Measurements from ENCODE around the gene SCN7A.
"Not testable (repeated sequence)": the region's sequence is repeated elsewhere in the genome, so short reads cannot be mapped to it uniquely, and the experiment has no call there.

SCN7A gene

DNA sequence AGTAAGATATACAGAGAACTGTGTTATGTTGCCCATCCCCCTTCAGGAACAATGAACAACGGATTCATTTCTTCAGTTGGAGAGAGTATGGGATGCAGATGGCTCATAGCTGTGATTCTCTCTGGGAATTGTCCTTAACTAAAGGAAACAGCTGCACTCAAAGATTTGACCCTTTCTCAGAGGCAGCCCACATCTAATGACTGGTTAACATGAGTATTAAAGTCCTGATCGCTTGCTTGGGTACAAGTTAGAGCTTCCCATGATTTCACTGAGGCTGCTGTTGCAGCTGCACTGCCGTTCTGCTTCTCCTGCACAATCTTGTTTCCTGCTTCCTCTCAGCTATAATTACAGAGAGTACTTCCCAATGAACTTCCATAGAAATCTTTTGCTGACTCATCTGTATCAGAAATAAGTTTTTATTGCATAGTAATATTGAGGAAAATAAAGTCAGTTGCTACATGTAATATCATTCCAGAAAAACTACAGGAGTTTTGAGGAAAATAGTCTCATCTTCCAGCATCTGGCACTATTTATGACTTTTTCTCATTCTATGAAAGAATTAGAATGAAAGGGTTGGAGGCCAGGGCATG, 105.5 kb downstream of the SCN7A start:
- DNase-seq: no peak

DNA sequence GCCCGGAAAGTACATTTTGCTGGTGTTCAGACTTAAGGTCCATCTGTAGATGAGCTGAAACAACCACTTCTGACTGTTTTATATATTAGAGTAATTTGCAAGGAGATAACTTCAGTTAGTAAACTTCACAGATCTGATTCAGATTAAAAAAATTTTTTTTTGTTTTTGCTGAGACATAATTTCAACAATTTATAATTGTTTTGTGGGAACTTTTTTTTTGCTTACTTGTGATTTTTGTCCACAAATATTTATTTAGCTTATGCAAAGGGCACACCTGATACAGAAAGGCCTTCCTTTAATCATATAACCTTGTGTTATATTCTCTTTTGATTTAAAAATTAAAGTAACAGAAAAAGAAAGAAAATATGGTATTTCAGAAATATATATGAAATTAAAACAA, 108.7 kb downstream of the SCN7A start:
- DNase-seq: no peak

DNA sequence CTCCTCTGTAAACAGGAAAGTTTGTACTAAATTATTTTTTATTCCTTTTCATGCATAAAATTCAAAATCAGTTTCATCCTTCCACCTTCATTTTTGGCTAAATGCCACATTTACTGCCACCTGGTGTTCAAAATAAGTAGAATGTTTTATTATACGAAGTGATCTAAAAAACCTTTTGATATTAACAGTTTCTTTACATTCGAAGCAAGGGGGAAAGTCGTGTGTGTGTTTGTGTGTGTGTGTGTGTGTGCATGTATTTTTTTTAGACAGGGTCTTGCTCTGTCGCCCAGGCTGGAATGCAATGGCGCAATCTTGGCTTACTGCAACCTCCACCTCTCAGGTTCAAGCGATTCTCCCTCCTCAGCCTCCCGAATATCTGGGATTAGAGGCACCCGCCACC, 109.3 kb downstream of the SCN7A start:
- DNase-seq: no peak

DNA sequence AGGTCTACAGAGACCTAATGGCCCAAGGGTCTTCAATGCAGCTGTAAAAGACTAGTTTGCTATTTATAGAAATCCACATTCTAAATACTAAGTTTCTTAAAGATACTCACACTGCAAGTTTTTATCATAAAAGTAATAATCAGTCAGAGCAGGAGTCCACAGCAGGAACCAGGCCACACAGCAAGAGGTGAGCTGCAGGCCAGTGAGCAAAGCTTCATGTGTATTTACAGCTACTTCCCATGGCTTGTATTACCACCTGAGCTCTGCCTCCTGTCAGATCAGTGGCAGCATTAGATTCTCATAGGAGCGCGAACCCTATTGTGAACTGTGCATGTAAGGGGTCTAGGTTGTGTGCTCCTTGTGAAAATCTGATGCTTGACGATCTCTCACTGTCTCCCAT, 111.6 kb downstream of the SCN7A start:
- DNase-seq: no peak

DNA sequence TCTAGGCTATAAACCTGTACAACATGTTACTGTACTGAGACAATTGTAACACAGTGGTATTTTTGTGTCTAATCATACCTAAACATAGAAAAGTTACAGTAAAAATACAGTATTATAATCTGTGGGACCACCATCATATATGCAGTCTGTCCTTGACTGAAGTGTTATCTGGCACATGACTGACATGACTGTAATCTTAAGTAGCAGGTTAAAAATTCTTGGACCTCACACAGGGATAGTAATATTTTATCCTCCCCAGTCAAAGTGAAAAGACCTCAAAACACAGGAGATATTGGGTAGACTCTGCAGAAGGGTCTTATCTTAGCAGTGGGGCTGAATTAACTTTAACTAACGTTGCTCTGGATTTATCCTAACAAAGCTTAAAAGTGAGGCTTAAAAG, 113.4 kb downstream of the SCN7A start:
- no peak for DNase-seq

DNA sequence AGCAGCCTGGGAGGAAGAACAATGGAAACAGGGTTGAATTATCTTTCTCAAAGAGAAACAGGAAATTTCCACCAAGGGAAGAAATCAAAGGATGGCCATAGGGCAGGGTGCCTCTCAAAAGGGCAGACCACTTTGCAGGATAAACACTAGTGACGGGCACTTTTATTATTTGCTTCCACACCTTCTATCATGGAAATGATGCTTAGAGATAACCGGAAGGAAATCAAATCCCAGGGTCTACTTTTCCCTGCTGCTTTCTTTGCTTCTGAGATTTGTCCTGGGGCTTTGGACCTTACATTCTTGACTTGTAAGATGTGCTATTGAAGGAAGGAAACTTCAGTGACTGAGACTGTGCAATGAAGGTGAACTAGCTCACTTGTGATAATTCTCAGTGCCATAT, 117.2 kb downstream of the SCN7A start:
- no peak for DNase-seq

DNA sequence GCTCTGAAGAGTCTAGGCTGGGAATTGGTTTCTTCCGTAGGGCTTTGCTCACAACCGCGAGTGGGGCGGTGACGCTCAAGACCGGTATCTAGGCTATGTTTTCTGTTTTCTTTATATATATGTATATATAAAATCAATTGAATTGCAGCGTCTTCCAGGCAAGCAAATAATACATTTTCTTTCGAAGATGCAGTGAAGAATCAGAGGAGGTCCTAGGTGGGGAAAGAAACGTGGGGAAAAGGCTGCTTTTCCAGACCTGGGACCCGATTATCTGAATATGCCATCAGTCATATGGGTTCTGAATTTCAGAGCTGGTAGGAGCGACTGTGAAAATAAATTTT, 117.6 kb downstream of the SCN7A start:
- no peak for DNase-seq

DNA sequence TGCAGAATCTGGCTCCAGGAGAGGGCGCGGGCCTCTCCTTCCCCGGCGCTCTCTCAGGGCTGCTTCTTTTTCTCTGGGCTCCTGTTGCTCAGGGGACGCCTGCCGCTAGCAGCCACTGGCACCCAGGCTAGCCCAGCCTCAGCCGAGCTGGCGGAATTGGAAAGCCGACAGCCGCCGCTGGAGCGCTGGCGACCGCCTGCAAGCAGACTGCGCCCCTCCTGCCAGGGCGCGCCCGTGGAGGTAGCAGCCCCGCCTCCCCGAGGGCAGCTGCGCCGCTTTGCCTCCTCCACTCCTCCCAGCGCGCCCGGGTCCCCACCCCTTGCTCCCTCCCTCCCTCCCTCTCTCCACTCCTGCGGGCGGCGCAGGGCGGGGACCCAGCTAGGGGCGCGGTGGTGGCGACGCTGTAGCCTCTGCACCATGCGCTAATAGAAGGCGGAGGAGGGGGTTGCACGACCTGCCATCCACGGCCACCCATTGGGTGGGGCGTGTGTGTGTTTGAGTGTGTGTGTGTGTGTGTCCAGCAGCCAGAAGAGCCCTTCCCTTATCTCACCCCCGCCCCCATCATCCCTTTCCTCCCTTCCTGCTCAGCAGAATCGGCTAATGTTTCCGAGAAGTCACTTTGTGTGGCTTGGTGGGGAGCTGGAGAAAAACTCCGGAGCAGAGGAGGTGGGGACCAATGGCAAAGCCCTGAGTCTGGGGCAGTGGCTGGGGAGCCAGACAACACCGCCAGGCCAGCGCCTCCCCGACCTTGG, 118.1 kb downstream of the SCN7A start, which contains the start of gene SCN9A:
Gene SCN9A, minus strand, starts transcription at position 209 of the 752 bp plus-strand sequence. CDS start 64,188 bp downstream, outside the sequence.
- peak; percentile 90 for DNase-seq

DNA sequence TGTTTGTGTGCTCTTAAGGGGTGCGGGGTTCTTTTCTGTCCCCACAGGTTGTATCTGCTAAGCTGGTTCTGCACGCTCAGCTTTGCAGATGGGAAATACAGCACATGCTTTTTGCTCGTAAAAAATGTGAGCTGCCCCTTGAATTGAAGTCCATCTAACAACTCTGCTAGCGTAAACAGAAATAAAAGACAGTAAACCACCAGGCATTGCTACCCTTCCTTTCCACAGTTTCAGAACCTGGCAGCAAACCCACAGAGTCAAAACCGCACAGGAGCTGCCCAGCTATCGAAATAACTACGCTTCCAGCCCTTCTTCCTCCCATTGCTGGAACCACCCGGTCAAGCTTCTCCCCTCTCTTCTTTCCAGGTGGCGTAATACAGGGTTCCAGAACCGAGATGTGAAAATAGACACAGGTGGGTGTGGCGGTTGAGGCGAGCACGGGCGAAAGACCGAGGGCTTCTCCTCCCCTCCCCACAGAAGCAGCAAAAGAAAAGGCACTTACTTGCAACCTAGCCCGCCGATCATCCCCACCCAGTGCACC, 118.8 kb downstream of the SCN7A start:
- DNase-seq: no peak

DNA sequence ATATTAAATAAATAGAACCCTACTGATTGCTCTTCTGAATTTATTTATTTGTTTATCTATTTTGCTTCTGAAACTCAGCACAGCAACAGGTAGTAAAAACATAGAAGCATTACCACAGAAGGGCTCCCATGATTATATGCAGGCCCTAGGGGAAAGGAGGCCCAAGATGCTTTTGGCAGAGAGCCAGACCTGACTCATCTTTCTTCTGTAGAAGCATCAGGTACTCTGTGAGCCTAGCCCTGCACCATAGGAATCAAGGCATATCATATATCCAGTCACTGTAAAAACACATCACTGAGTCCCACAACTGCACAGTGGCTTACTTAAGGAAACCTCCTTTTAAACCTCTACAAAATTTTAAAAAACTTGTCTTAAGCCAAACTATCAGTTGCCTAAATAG, 120.1 kb downstream of the SCN7A start:
- DNase-seq: peak; percentile 45

DNA sequence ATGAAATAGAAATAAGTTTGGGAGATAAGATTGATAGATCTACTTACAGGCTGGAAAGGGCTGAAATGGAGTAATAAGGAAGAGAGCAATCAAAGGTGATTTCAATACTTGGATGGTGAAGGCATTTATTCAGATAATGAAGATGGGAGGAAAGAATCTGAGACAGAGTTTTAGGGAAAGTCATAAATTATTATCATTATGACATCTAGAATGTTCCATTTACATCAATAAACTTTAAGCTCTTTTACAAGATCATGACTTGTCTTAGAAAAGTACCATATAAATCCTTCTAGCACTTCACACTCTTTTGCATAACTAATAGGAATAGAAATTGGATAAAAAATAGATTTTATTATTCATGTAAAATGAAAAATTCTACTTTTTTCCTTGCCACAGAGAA, 120.5 kb downstream of the SCN7A start:
- no peak for DNase-seq

DNA sequence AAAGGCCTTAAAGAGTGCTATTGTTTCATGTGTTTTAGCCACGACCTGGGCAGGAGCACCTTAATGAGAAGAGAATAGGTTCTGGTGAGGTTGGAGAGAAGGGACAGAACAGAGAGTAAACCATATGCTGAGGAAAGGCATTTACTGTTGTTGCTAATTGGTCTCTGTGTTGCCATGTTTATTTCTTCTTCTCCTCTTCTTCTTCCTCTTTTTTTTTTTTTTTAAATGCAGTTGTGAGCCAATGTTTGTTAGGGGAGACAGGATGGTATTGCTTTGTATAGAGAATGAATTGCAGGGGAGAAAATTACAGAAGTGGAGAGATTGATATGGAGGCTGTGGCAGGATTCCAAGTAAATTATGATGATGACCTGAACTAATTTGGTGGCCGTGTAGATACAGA, 120.9 kb downstream of the SCN7A start:
- no peak for DNase-seq

DNA sequence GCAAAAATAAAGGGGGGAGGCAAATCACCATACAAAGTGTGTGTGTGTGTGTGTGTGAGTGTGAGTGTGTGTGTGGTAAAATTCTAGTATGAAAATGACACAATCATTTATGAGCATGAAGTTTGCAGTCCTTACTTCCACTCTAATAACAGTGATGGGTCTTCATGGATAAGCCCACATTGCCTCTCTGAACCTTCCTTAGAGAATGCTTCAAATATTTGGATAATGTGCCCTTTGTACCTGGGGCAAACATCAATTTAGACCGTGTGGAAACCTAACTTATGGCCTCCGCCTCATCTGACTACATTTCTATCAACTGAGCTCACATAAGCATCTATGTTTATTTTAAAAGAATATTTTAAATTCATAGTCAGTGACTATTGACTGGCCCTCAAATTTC, 122.0 kb downstream of the SCN7A start:
- DNase-seq: no peak

DNA sequence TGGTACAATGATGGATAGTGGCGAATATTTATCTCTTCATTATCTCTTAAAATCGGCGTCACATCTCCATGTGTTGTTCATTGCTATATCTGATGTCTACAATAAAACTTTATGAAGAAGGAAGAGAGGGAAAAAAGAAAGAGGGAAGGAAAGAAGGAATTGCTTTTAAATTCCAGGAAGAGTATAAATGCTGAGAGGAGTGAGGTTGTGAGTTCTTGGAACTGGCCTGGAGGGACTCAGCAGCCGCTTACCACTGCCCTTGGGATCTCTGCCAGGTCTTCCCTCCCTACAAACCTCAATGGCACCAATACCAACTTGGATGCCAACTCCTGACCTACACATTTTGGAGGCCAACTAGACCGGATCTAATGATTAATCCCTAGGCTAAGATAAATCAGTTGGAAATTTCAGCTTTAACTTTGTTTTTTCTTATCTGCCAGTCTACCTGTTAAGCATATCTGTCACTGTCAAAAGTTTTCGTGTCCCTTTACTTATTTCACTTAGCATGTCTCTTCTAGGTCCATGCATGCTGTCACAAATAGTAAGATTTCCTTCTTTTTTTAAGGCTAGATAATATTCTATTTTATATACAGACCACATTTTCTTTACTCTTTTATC, 128.1 kb downstream of the SCN7A start:
- DNase-seq: no peak

DNA sequence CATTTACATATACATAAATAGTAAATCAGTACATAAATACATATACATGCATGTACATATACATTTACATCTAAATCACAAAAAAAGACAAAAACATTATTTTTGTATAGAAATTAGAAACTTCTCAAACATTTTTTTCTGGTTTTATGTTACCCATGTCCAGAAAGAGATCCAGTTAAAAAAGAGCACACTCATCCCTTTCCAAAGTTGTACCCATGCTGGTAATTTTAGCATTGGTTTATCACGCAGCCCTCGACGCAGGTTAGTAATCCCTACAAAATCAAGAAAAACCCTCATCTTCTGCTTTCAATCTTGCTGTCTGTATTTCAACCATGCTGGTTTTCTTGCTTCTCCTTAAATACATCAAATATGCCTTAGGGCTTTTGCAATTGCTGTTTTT, 128.8 kb downstream of the SCN7A start:
- no peak for DNase-seq

DNA sequence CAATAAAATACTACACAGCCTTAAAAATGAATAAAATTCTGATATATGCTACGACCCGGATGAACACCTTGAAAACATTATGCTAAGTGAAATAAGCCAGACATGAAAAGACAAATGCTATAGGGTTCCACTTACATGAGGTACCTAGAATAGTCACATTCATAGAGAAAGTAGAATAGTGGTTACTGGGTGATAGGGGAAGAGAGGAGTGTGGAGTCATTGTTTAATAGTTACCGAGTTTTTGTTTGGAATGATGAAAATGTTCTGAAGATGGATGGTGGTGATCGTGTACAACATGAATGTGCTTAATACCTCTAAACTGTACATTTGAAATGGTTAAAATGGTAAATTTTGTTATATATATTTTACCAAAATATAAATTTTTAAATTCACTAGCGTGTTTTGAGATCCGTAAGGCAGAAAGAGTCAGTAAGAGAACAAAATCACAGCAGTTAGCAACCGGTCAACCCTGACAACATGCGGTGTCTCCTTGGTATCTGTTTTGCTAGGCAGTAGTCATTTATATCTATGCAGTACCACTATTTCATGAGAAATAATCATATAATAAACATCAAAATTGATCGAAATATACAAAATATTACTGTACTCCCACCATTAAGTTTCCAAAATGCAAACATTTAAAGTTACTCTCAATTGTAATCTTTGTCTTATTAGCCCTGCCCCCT, 129.4 kb downstream of the SCN7A start:
- DNase-seq: no peak

DNA sequence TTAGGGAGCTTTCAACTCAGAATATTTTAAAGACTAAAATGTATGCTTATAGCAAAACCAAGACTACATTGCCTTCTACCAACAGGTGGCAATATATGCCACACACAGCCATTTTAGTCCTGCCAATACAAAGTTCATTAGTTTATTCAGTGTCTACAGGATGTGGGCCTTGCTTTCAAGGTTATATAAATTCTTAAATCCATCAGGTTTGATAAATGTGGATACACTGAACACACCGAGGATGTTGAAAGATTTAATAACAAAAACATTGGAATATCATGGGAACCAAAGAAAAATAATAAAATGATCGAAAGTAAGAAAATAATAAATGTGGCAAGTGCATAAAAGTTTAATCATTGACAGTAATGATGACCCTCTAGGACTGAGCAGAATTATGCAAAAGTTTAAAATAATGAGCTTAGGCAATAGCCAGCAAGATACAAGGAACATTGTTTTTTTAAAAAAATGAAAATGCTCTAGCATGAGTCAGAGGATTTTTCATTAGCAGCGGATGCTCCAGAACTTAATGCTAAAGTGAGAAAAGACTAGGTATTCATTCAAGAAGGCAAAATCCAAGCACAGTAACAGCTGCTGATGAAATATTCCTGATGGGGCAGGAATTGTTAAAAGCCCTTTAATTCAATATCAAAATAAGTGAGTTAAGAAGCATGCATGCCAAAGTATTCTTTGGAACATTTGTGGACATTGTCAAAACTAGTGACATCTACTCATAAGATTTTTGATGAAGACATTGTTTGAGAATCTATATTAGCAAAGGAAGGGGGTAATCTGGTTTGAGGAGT, 132.5 kb downstream of the SCN7A start:
- DNase-seq: no peak

DNA sequence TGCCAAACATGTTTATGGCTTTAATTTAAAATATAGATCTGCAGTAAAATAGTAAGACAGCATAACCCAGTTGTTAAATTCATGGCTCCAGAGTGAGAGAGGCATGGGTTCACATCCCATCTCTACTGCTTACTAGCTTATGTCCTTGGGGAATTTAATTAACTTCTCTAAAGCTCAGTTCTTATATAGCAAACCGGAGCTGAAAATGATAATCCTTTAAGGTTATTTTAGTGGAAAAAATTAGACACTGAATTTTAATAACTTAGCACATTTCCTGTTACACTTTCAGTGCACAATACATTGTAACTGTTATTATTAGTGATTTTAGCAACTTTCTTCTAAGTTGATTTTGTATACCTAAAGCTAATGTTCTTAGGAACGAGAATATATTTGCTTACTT, 133.1 kb downstream of the SCN7A start:
- DNase-seq: no peak

DNA sequence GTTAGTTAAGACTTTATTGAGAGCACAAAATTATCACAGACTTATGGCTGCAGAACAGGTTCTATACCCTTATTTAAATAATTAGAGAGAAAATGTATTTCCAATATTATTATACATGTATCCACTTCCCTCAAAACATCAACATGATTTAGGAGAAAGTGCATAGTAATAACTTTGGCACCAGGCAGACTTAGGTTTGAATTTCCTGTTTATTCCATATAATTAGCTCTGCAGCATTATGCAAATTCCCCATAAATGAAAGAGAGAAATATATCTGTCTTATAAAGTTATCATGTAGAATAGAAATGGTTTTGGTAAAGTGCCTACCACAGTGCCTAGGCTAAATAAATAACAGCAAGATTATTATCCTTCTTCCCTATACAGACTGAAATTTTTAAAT, 133.6 kb downstream of the SCN7A start:
- DNase-seq: no peak

DNA sequence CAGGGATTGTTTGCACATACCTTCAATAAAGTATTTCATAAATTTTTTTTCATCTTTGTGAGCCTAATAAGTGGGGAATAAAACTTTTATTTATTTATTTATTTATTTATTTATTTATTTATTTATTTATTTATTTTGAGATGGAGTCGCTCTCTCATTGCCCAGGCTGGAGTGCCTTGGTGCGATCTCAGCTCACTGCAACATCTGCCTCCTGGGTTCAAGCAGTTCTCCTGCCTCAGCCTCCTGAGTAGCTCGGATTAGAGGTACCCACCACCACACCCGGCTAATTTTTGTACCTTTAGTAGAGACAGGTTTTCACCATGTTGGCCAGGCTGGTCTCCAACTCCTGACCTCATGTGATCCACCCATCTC, 136.1 kb downstream of the SCN7A start:
- DNase-seq: not testable (repeated sequence)

DNA sequence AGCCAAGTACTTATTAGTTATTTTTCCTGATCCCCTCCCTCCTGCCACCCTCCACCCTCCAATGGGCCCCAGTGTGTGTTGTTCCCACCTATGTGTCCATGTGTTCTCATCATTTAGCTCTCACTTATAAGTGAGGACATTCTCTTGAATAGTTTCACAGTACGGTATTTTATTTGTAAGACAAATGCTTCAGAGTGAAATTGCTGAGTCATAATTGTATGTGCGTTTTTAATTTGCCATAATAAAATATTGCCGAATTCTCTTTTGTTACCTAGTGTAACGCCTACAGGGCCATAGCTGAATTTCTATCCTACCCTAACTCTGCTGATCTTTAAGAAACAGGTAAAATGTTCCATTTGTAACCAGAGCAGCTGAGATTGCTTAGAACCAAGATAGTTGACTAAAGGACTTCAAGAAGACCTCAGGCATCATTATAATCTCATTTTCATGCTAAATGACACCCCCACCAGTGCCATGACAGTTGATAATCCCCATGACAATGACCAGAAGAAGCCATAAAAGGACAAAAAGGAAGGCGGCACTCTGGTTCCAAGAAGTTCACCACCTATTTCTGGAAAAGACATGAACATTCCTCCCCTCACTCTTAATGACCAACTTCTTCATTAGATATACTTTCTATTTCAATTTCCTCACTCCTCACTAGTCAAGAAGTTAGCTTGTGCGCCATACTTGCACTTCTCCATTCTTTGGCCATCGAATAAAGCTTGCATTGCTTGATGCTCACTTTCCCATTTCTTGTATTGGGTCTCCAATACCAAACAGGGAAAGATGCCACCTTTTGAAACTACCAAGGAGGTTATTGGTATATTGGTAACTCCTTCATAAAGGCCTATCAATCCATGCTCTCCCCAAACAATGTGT, 136.7 kb downstream of the SCN7A start:
- DNase-seq: no peak

Data from DMS153 (cell line).